HG03565 (cell line): Measurements from ENCODE around the gene CACNA2D3.
"Not testable (repeated sequence)": the region's sequence is repeated elsewhere in the genome, so short reads cannot be mapped to it uniquely, and the experiment has no call there.

Experiments
- ATAC-seq: cut with Tn5 transposase; IDR thresholded peaks from one replicate; pipeline ENCODE4 v1.9.1; 2021; ENCODE audit warnings: mild to moderate bottlenecking, moderate library complexity; ENCODE audit not compliant: unreplicated experiment

The CACNA2D3 gene

DNA sequence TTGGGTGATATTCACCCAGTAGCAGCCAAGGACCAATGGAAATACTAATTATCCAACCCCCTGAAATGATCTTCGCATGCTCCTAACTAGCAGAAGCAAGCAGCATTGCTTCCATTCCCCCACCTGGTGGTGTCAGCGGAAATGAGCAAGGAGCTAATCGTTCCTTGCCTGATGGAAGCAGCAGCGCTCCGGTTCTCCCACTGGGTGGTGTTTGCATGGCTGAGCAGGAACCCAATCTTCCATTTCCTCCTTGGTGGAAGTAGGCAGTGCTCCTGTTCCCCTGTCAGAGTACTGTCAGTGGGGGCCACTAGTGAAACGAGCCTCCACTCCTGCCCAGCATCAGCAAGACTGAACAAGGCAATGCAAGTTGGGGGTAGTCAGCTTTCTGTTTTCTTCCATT, 311.5 kb downstream of the CACNA2D3 start:
- no peak for ATAC-seq

DNA sequence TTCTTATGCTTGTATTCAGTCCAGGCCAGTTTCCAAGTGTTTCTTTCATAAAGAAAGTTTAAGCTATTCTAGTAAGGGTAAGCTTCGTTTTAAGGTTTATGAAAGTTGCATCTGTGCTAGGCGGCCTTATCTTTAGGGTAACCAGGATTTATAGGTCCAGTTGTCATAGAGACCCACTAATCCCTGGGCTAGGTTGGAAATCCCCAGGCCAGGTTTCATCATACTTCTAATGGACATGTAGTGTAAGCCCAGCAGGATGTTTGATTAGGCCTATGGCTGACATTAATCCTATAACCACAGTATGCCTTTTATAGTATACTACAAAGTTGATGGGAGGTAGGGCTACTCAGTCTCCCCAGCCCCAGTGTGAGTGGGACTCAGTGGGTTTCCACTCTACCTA, 312.4 kb downstream of the CACNA2D3 start:
- ATAC-seq = no peak

DNA sequence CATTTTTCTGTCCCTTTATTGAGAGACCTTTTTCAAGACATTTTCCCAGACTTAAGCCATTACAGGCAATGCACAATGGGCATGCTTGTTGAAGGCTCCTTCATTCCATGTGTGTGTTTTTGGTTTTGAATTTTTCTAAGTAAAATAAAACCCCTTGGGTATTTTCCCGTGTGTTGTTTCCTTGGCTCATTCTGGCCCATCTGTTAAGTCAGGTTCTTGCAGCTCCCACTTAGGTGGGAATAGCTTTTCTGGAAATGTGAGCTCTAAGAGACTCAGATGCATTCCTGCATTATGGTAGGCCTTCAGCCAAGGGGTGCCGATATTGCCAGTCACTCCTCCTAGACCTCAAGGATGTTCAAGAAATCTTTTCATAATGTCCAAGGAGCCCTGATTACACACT, 314.9 kb downstream of the CACNA2D3 start:
- ATAC-seq = no peak

DNA sequence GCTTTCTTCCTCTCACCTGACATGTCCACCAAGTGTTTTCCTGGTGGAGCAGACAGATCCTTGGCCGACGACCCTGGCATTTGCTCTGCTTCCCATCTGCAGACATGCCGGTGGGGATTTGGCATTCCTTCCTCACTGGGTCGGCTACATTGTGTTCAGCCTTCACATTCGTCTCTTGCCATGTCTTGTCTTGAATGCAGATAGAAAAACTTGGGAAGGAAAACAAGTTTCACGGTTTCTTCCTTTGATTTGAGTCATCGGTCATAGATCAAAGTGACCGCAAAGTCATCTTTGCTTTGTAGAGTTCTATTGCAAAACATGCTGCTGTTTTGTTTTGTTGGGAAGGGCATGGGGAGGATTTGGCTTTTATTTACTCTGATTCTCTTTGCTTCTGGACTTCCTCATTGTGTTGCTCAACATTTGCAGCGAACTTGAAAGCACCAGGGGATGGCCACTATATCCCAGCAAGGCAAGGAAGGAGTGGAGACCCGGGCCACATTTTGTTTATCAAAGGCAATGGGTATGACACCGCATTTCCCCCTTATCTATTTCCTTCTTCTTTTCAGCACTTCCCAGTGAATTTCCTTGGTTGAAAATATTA, 321.3 kb downstream of the CACNA2D3 start:
- no peak for ATAC-seq

DNA sequence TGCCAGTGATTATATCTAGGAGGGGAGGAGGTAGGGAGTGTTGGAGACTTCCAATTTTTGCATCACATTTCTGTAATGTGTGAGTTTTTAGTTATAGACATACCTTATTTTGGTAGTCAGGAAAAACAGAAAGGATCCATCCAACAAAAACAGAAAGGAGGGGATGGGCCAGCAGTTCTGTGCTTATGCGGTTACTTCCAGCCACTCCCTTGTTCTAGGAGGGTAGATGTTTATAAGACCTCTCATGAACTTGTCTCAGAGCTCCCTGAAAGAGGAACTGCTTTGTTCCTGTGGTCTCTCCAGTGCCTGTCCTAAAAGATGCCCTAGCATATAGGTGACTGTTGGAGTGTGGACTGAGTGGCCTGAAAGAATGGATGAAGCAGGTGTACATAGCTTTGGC, 323.3 kb downstream of the CACNA2D3 start:
- ATAC-seq = no peak

DNA sequence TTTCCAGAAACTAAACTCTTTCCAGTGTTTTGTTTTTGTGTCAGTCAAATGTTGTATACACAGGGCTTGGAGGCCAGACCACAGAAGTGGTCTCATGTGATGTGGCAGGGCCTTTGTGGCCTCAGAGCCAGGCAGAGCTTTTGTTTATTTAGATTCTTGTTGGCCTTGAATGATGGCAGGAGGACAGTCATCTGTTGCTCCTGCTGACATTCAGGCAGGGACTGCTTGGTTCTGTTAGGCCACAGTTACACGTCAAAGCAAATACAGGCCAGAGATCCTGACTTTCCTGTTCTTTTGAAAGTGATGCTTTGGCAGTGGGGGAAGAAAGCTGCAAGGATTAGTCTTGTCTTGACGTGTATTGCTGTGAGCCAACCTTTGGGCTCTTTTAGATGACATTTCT, 325.1 kb downstream of the CACNA2D3 start:
- no peak for ATAC-seq

DNA sequence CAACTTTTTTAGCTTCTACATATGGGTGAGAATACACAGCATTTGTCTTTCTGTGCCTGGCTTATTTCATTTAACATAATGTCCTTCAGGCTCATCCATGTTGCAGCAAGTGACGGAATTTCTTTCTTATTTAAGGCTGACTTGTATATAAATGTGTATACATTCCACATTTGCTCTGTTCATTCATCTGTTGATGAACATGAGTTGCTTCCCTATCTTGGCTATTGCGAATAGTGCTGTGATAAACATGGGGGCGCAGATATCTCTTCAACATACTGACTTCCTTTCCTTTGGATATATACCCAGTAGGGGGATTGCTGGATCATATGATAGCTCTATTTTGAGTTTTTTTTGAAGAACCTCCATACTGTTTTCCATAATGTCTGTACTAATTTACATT, 332.5 kb downstream of the CACNA2D3 start:
- ATAC-seq = no peak

DNA sequence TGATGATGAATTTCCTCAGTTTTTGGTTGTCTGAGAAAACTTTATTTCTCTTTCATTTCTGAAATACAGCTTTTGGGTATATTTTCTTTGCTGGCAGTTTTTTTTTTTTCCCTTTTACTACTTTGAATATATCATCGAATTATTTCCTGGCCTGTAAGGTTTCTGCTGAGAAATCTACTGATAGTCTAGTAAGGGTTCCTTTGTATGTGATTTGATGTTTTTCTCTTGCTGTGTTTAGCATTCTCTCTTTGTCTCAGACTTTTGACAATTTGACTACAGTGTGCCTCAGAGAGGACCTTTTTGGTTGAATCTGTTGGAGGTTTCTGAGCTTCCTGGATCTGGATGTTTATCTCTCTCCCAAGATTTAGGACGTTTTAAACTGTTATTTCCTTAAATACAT, 336.0 kb downstream of the CACNA2D3 start:
- no peak for ATAC-seq

DNA sequence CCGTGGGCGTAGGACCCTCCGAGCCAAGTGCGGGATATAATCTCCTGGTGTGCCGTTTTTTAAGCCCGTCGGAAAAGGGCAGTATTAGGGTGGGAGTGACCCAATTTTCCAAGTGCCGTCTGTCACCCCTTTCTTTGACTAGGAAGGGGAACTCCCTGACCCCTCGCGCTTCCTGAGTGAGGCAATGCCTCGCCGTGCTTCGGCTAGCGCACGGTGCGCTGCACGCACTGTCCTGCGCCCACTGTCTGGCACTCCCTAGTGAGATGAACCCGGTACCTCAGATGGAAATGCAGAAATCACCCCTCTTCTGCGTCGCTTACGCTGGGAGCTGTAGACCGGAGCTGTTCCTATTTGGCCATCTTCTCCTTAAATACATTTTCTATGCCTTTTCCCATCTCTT, 342.2 kb downstream of the CACNA2D3 start:
- not testable (repeated sequence) for ATAC-seq

DNA sequence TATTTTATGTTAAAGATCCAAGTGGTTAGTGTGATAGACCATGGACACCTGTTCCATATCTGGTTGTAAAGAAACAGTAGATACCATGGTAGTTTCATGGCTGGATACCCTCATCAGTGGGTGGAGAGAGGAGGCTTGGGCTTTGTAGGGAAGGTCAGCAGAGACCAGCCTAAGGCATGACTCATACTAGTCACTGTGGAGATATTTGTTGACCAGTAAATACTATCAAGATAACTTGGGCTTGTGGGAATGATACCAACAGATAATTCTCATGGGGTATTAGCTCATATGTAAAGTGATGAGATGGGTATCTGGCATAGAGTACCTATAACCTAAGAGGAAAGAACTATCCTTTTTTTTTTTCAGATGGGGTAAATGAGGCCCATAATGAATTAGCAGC, 354.5 kb downstream of the CACNA2D3 start:
- ATAC-seq = no peak

DNA sequence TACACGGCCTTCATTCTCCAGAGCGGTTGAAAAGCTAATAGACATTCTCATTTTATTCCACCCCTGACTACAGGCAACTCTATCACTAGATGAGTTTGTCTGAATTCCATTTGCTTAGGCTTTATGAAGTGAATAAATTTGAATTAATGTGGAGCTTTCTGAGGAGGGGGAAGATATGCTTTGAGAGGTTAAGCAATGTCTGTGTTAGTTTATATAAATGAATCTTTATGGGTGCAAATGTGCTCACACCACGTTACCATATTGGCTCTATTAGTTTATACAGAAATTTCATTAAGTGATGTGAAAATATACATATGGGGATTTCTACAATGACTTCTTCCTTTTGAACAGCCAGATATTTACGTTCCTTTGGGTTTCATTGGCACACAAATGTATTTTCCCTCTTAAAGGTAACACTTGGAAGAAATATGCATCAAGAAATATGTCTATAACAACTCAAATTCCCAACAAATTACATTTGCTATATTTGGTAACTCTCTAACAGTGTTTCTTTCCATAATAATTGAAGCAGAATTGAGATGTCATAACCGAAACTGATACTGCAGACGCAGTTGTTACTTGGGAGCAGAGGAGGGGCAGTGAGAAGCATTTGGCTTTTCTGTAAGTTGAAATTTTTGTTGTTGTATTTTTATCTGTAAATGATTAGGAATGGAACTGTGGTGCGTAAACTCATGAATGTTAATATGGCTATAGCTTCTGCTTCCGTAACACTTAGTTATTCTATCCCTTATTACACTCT, 359.4 kb downstream of the CACNA2D3 start:
- ATAC-seq = no peak

DNA sequence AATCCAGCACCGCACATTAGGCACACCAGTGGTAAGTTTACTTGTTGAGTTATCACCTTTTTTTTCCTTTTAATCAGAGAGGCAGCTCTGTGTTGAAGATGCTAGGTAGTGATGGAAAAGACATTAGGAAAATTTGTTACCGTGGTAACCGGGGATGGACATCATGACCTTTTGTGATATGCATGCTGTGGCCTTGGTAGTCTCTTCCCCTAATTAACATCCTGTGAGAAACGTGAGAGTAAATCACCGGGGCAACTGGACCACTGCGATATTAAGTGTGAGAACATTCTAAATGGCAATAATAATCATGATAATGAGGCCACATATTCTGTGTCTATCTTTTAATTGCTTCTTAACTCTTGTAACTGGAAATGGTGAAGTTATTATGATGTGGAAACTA, 362.0 kb downstream of the CACNA2D3 start:
- no peak for ATAC-seq

DNA sequence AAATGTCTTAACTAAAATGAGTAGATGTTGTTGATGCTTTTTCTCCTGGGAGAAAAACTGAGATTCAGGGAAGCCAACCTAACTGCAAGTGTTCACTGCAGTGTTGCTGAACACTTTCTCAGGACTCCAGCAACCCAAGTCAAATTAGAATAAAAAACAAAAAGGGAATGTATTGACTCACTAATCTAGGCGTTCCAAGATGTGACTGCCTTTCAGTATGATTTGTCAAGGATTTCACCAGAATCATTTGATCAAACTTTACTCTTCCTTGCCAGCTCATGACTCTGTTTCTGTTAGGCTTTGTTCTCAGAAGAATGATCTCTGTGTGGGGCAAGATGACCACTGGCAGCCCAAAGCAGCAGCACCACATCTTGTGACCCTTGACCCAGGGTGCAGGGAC, 364.0 kb downstream of the CACNA2D3 start:
- no peak for ATAC-seq

DNA sequence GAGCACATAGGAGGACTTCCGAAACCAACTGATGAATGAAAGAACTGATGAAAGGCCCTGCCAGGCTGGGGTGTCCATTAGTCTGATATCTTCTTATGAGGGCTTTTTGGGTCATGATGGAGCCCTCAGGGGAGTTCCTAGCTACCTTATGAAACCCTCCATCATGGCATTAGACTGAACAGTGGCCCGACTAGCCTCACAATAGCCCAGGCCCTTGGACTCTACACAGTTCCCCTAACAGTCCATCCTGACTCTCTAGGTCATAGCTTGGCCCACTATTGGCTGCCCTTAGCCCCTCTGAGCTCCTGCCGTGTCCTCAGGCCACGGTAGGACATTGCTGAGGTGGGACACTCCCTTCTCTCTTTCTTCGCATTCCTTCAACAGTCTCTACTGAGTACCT, 365.9 kb downstream of the CACNA2D3 start:
- no peak for ATAC-seq

DNA sequence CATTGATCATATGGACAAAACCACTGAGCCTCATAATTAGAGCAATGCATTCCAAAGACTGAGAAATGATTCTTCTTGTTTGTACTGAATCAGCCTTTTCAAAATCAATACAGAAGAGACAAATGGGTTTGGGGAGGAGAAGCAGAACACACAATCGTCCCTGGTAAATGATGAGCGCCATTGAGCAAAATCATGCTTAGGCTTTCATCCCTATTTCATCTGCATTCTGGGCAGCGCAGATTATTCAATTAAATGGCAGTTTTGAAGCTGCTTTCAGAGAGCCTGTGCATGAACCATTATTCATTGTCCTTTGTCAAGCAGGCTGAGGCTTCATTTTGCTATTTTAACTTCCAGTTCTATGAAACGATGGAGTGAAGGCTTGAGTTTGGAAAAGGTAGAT, 371.9 kb downstream of the CACNA2D3 start:
- ATAC-seq = no peak

DNA sequence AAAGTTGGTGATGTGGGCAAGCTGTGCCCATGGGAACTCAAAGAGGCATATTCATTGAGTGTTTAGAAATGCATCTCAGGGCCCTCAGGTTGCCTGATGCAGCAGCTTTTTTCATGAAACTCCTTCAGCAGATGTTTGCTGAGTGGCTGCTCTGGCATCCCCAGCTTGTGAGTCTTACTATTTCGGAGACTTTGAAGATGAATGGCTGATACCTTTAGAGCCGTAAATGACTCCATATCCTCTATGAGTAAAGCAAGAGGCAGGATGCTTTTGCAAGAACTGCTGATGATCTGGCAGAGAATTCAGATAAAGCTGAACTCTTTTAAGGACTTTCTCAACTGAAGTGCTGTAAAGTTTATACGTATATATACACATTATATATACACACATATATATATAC, 384.3 kb downstream of the CACNA2D3 start:
- ATAC-seq = no peak

DNA sequence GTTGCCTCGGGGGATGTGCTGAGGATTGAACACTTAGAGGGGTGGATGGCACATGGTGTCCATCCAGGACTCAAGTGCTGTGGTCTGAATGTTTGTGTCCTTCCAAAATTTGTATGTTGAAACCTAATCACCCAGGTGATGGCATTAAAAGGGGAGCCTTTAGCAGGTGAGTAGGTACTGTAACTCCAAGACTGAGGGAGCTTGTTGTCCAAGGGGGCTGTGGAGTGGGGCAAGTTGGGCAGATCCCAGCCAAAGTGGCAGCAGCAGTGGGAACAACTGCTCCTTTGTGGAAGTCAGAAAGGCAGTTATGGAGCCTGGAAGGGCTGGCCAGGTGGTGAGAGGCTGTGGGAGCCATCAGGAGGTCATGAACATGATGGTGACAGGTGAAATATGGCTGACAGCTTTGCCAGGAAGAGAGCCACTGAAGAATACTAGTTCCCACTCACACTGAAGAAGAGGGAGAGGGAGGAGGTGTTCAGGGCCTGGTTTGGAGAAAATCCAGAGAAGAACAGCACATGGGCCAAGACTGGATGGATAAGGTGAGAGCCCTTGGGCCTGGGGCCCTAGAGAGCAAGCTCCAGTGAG, 385.6 kb downstream of the CACNA2D3 start:
- no peak for ATAC-seq

DNA sequence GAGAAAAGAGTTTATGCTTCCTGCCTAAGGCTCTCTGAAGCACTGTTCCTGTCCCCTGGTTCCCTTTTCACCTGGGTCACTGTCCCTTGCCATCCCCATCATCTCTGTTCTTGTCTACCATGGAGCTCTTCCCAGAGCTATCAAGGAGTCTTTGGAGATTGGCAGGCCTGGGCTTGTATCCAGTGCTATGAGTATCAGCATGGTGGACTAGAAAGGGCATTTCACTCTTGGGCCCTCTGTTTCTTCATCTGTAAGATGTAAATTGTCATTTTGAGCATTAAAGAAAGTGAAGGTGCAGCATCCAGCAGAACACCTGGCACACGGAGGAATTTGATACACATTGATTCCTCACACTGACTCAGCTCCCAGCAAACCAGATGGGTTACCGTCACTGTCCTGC, 388.2 kb downstream of the CACNA2D3 start:
- ATAC-seq = no peak

DNA sequence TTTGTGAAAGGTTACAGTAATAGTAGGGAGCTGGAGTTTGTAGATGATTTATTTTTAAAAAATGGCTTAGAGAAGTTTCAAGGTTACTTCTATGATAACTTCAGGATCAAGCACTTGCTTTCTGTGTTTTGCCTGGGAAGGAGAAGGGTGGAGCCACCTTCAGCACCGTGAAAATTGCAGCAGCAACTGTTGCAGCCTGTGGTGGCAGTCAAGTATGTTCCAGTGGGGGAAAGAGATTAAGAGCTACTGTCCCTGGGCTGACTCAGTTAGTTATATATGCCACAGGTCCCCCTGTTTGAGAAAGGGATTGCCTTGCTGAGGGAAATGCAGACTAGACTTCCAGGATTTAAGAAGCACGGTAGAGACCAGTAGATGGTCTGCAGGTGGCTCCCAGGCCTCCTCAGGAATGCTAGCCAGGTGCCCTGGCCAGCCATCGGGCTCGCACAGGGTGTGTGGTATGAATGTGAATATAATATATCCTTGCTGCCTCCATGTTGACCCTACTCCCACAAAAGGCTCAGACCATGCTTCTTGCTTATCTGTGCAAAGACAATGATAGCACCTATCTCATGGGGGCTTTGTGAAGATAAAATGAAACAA, 389.5 kb downstream of the CACNA2D3 start:
- ATAC-seq = no peak

DNA sequence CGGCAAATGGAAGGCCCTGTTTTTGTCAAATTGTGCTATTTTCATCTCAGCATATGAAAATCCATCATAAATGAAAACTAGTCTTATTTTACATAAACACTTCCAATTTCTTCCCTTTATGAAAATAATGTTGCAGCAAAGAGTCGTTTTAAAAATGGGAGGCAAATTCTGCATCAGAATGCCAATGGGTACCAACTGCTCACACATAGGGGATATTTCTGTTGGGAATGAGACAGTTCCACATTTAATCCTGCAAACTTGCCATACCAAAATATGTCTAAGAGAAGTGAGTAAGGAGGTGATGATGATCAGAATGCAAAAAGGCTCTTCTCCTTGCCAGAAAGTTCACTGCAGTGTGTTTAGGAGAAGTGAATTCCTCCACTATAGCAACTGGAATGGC, 391.7 kb downstream of the CACNA2D3 start:
- no peak for ATAC-seq

DNA sequence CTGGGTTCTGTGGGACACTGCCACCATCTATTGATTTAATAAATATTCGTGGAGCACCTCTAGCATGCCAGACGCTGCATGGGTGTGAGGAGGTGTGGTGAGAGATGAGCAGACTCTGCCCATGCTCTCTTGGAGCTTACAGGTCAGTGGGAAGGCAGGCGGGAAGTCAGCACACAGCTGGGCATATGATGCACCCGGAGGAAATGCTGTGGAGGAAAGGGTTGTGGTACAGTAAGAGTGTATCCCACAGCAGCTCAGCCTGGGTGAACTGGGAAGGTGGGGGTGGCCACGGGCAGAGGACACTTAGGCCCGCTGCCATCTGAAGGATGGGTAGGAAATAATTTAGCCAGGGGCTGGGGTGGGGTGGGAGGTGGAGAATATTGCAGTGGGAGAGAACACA, 392.1 kb downstream of the CACNA2D3 start:
- ATAC-seq = no peak
